ENCODE measurements around the gene FBXL14. TPM values are rescaled to one million over a fixed set of nuclear protein-coding genes. Genes with fewer than 3 reads are reported as not detected.

The FBXL14 gene
- total RNA-seq, 1 experiment from 2014 or later: 18.3 TPM

- H3K36me3 ChIP-seq (ENCODE audit: low read depth, low read length): no peaks in the 10 kb centered on the region
- peaks cover 24% of the 10 kb centered on the region for H3K4me1 ChIP-seq (ENCODE audit: insufficient read depth, low read length)
- CTCF ChIA-PET: no interaction called here
- no peak overlapping the region for H3K9ac ChIP-seq (ENCODE audit: low read length)
- no TSS peak for BruUV-seq (replicated peaks)
- intact Hi-C loops (cut with micrococcal nuclease): no loop called here
- no peaks in the 10 kb centered on the region for H3K9me2 ChIP-seq (replicated peaks; ENCODE audit: low read length)
- no peaks in the 10 kb centered on the region for H3K27me3 ChIP-seq (ENCODE audit: low read length)
- no peak overlapping the region for H3K27ac ChIP-seq (ENCODE audit: low read length)
- no peak for TF ChIP-seq CTCF (conservative IDR thresholded peaks at IDR 0.05; ENCODE audit: low read depth, low read length)
- TF ChIP-seq EZH2phosphoT487 (IDR thresholded peaks at IDR 0.05; ENCODE audit: borderline replicate concordance, low read length): no peak
- no peak for TF ChIP-seq EZH2 (IDR thresholded peaks at IDR 0.05; ENCODE audit: low read length, unreplicated experiment)
- no peak for DNase-seq
- POLR2A ChIA-PET (ENCODE audit: unreplicated experiment): no interaction called here
- H3K79me2 ChIP-seq (ENCODE audit: low read length): no peaks in the 10 kb centered on the region
- no peaks in the 10 kb centered on the region for H3K9me3 ChIP-seq (ENCODE audit: low read length)
- H2AFZ ChIP-seq (ENCODE audit: low read length): no peak overlapping the region
- H3K4me3 ChIP-seq (ENCODE audit: low read length): no peak overlapping the region
- no peak overlapping the region for H3K4me2 ChIP-seq (ENCODE audit: low read length)
- ATAC-seq: no peak
- no peaks in the 10 kb centered on the region for H4K20me1 ChIP-seq (ENCODE audit: low read length)
- no peaks in the 10 kb centered on the region for H3F3A ChIP-seq (ENCODE audit: low read length, unreplicated experiment)
Measured at GRCh38 chr12:1523558-1524050, 70.8 kb downstream of the FBXL14 start.

- ChIA-PET CTCF (no interaction called here), POLR2A (ENCODE audit: unreplicated experiment) (no interaction called here)
- H3K4me3 ChIP-seq (ENCODE audit: low read length): no peak overlapping the region
- peaks cover 29% of the 10 kb centered on the region for H3K4me1 ChIP-seq (ENCODE audit: insufficient read depth, low read length)
- H3K27me3 ChIP-seq (ENCODE audit: low read length): no peaks in the 10 kb centered on the region
- H3K9me3 ChIP-seq (ENCODE audit: low read length): no peaks in the 10 kb centered on the region
- no peaks in the 10 kb centered on the region for H3K9me2 ChIP-seq (replicated peaks; ENCODE audit: low read length)
- H2AFZ ChIP-seq (ENCODE audit: low read length): no peak overlapping the region
- no peak for ATAC-seq
- H4K20me1 ChIP-seq (ENCODE audit: low read length): no peaks in the 10 kb centered on the region
- no TSS peak for BruUV-seq (replicated peaks)
- no peak overlapping the region for H3K27ac ChIP-seq (ENCODE audit: low read length)
- no peaks in the 10 kb centered on the region for H3K79me2 ChIP-seq (ENCODE audit: low read length)
- H3K36me3 ChIP-seq (ENCODE audit: low read depth, low read length): no peaks in the 10 kb centered on the region
- H3K9ac ChIP-seq (ENCODE audit: low read length): no peak overlapping the region
- TF ChIP-seq EZH2 (IDR thresholded peaks at IDR 0.05; ENCODE audit: low read length, unreplicated experiment) (no peak), EZH2phosphoT487 (IDR thresholded peaks at IDR 0.05; ENCODE audit: borderline replicate concordance, low read length) (no peak), CTCF (conservative IDR thresholded peaks at IDR 0.05; ENCODE audit: low read depth, low read length) (no peak)
- H3F3A ChIP-seq (ENCODE audit: low read length, unreplicated experiment): no peaks in the 10 kb centered on the region
- intact Hi-C loops (cut with micrococcal nuclease): no loop called here
- no peak overlapping the region for H3K4me2 ChIP-seq (ENCODE audit: low read length)
- no peak for DNase-seq
Measured at GRCh38 chr12:1523046-1523445, 71.3 kb downstream of the FBXL14 start.

GRCh38 chr12:1519642-1520041 lies 74.7 kb downstream of the FBXL14 start:
- H3K4me1 ChIP-seq (ENCODE audit: insufficient read depth, low read length): peaks cover 29% of the 10 kb centered on the region
- ATAC-seq (no peak), DNase-seq (no peak)
- BruUV-seq (replicated peaks): no TSS peak
- no peak for TF ChIP-seq EZH2phosphoT487 (IDR thresholded peaks at IDR 0.05; ENCODE audit: borderline replicate concordance, low read length)
- no peak for TF ChIP-seq CTCF (conservative IDR thresholded peaks at IDR 0.05; ENCODE audit: low read depth, low read length)
- no peak for TF ChIP-seq EZH2 (IDR thresholded peaks at IDR 0.05; ENCODE audit: low read length, unreplicated experiment)
- H3K27ac ChIP-seq (ENCODE audit: low read length): peak overlapping the region; percentile 31; the same call in 1 of the 2 replicates
- no peaks in the 10 kb centered on the region for H4K20me1 ChIP-seq (ENCODE audit: low read length)
- H3K9ac ChIP-seq (ENCODE audit: low read length): no peak overlapping the region
- no peaks in the 10 kb centered on the region for H3F3A ChIP-seq (ENCODE audit: low read length, unreplicated experiment)
- ChIA-PET CTCF (no interaction called here), POLR2A (ENCODE audit: unreplicated experiment) (no interaction called here)
- no peak overlapping the region for H2AFZ ChIP-seq (ENCODE audit: low read length)
- no peaks in the 10 kb centered on the region for H3K79me2 ChIP-seq (ENCODE audit: low read length)
- no peaks in the 10 kb centered on the region for H3K9me2 ChIP-seq (replicated peaks; ENCODE audit: low read length)
- H3K4me3 ChIP-seq (ENCODE audit: low read length): peak overlapping the region; percentile 25; the same call in 1 of the 2 replicates
- H3K27me3 ChIP-seq (ENCODE audit: low read length): no peaks in the 10 kb centered on the region
- intact Hi-C loops (cut with micrococcal nuclease): loop anchor here (2.0 kb wide), 1 partner anchor 21 kb away; no protein-coding TSS in a partner anchor
- H3K9me3 ChIP-seq (ENCODE audit: low read length): no peaks in the 10 kb centered on the region
- peak overlapping the region; percentile 80 for H3K4me2 ChIP-seq (ENCODE audit: low read length)
- H3K36me3 ChIP-seq (ENCODE audit: low read depth, low read length): no peaks in the 10 kb centered on the region
